NCI-H446 treated with DMSO at 0.1 percent for 48 hours (cell line): Measurements from ENCODE around the gene HSPA8.

Experiments used
- DNase-seq: peaks from one replicate; lab custom pipeline; 2025; lab: John Stamatoyannopoulos, UW

HSPA8 gene

GRCh38 chr11:123047266-123047946 lies 14.5 kb downstream of the HSPA8 start:
- DNase-seq: no peak

- DNase-seq: no peak
Observed at GRCh38 chr11:123046473-123047259, 15.3 kb downstream of the HSPA8 start.

GRCh38 chr11:123045101-123045500 lies 16.8 kb downstream of the HSPA8 start:
- DNase-seq: no peak

- no peak for DNase-seq
Observed at GRCh38 chr11:123041185-123041584, 20.8 kb downstream of the HSPA8 start.

- no peak for DNase-seq
Observed at GRCh38 chr11:123040111-123040432, 21.9 kb downstream of the HSPA8 start.

- DNase-seq: no peak
Observed at GRCh38 chr11:123035831-123036230, 26.1 kb downstream of the HSPA8 start.

GRCh38 chr11:123034597-123034996 lies 27.3 kb downstream of the HSPA8 start:
- DNase-seq: no peak

- DNase-seq: no peak
Observed at GRCh38 chr11:123033895-123034294, 28.0 kb downstream of the HSPA8 start.

- no peak for DNase-seq
Observed at GRCh38 chr11:123030517-123030916, 31.4 kb downstream of the HSPA8 start.

- no peak for DNase-seq
Observed at GRCh38 chr11:123020968-123021367, 41.0 kb downstream of the HSPA8 start.

- DNase-seq: no peak
Observed at GRCh38 chr11:123018702-123019101, 43.2 kb downstream of the HSPA8 start.

GRCh38 chr11:123011510-123011909 lies 50.4 kb downstream of the HSPA8 start:
- DNase-seq: no peak
